H9 (cell line): ENCODE results near the gene KRT71. TPM values are rescaled to one million over a fixed set of nuclear protein-coding genes. Genes with fewer than 3 reads are reported as not detected.

ENCODE experiments used
- DNase-seq: peaks from one replicate; pipeline ENCODE4 v3.0.0-alpha.2; 2017
- H2AFZ ChIP-seq: one replicate; pipeline ENCODE4 v1.6.1; 2013; ENCODE audit warnings: mild to moderate bottlenecking, low read length, control low read depth, moderate library complexity
- H2AK5ac ChIP-seq: 2 replicates; pipeline ENCODE4 v1.6.1; 2013; ENCODE audit warnings: low read length, control low read depth, mixed read lengths; ENCODE audit not compliant: insufficient read length
- H2BK120ac ChIP-seq: one replicate; pipeline ENCODE4 v1.6.1; 2013; ENCODE audit warnings: low read depth, mild to moderate bottlenecking, low read length, control low read depth, inconsistent platforms; ENCODE audit not compliant: poor library complexity, severe bottlenecking
- H2BK12ac ChIP-seq: 2 replicates; pipeline ENCODE4 v1.6.1; 2013; ENCODE audit warnings: low read length, control low read depth, mixed read lengths, low read depth; ENCODE audit not compliant: insufficient read length
- H2BK15ac ChIP-seq: 2 replicates; pipeline ENCODE4 v1.6.1; 2013; ENCODE audit warnings: low read depth, low read length, control low read depth
- H2BK20ac ChIP-seq: one replicate; pipeline ENCODE4 v1.6.1; 2013; ENCODE audit warnings: low read depth, mild to moderate bottlenecking, low read length, control low read depth, inconsistent platforms; ENCODE audit not compliant: poor library complexity, severe bottlenecking
- H2BK5ac ChIP-seq: 2 replicates; pipeline ENCODE4 v1.6.1; 2013; ENCODE audit warnings: low read length, control low read depth, mixed read lengths; ENCODE audit not compliant: insufficient read length
- H3K14ac ChIP-seq: 2 replicates; pipeline ENCODE4 v1.6.1; 2013; ENCODE audit warnings: low read length, control low read depth; ENCODE audit not compliant: insufficient read depth
- H3K18ac ChIP-seq: 2 replicates; pipeline ENCODE4 v1.6.1; 2013; ENCODE audit warnings: low read depth, mild to moderate bottlenecking, mixed read lengths, low read length, control low read depth; ENCODE audit not compliant: insufficient read length
- H3K23ac ChIP-seq: 2 replicates; pipeline ENCODE4 v1.6.1; 2013; ENCODE audit warnings: low read length, control low read depth, mixed read lengths, low read depth; ENCODE audit not compliant: insufficient read length
- H3K23me2 ChIP-seq: 2 replicates; pipeline ENCODE4 v1.6.1; 2013; ENCODE audit warnings: low read depth, mild to moderate bottlenecking, mixed read lengths, low read length, control low read depth; ENCODE audit not compliant: insufficient read length, poor library complexity, severe bottlenecking
- H3K27ac ChIP-seq: 2 replicates; pipeline ENCODE4 v1.5.1; 2013; ENCODE audit warnings: low read length, control low read depth, mixed read lengths, low read depth; ENCODE audit not compliant: insufficient read length
- H3K27me3 ChIP-seq: 2 replicates; pipeline ENCODE4 v1.6.1; 2013; ENCODE audit warnings: low read length, control low read depth, inconsistent platforms; ENCODE audit not compliant: insufficient read depth
- H3K4ac ChIP-seq: 2 replicates; pipeline ENCODE4 v1.6.1; 2013; ENCODE audit warnings: low read depth, mild to moderate bottlenecking, control low read depth, inconsistent platforms, low read length, moderate library complexity
- H3K4me1 ChIP-seq: 2 replicates; pipeline ENCODE4 v1.6.1; 2013; ENCODE audit warnings: low read length, control low read depth, inconsistent platforms; ENCODE audit not compliant: insufficient read depth
- H3K4me2 ChIP-seq: 2 replicates; pipeline ENCODE4 v1.6.1; 2013; ENCODE audit warnings: low read length, control low read depth, mixed read lengths; ENCODE audit not compliant: insufficient read length, insufficient read depth
- H3K56ac ChIP-seq: 2 replicates; pipeline ENCODE4 v1.6.1; 2013; ENCODE audit warnings: low read depth, mild to moderate bottlenecking, mixed read lengths, low read length, control low read depth; ENCODE audit not compliant: insufficient read length
- H3K79me1 ChIP-seq: 2 replicates; pipeline ENCODE4 v1.6.1; 2013; ENCODE audit warnings: low read depth, mild to moderate bottlenecking, moderate library complexity, low read length, control low read depth, inconsistent platforms; ENCODE audit not compliant: insufficient read depth, poor library complexity, severe bottlenecking
- H3K79me2 ChIP-seq: 2 replicates; pipeline ENCODE4 v1.6.1; 2013; ENCODE audit warnings: low read length, control low read depth, inconsistent platforms; ENCODE audit not compliant: insufficient read depth
- H3K9ac ChIP-seq: 2 replicates; pipeline ENCODE4 v1.6.1; 2013; ENCODE audit warnings: low read length, control low read depth, mixed read lengths; ENCODE audit not compliant: insufficient read length; ENCODE audit errors: extremely low read depth
- H3K9me3 ChIP-seq: one replicate; pipeline ENCODE4 v1.6.1; 2013; ENCODE audit warnings: low read depth, low read length, inconsistent platforms; ENCODE audit not compliant: control insufficient read depth
- H3T11ph ChIP-seq: one replicate; pipeline ENCODE4 v1.6.1; 2013; ENCODE audit warnings: mild to moderate bottlenecking, low read length, control low read depth, inconsistent platforms
- H4K20me1 ChIP-seq: one replicate; pipeline ENCODE4 v1.6.1; 2013; ENCODE audit not compliant: control insufficient read depth, insufficient read length, insufficient read depth
- H4K5ac ChIP-seq: 2 replicates; pipeline ENCODE4 v1.6.1; 2013; ENCODE audit warnings: low read depth, mild to moderate bottlenecking, mixed read lengths, low read length, control low read depth; ENCODE audit not compliant: insufficient read length
- H4K8ac ChIP-seq: replicated peaks from 2 replicates; pipeline ENCODE4 v1.6.1; 2013; ENCODE audit warnings: low read length, control low read depth, mixed read lengths, low read depth; ENCODE audit not compliant: insufficient read length
- H4K91ac ChIP-seq: 2 replicates; pipeline ENCODE4 v1.6.1; 2013; ENCODE audit warnings: low read depth, mild to moderate bottlenecking, moderate library complexity, mixed read lengths, low read length, control low read depth; ENCODE audit not compliant: insufficient read length
- H3K27ac Mint-ChIP-seq, 3 experiments: 2 replicates in 2 of 3; 3 replicates in 1 of 3; pipeline ENCODE4 v1.8.0; 2020 to 2021; ENCODE audit warnings: mixed read lengths in 3 of 3, mild to moderate bottlenecking in 1 of 3, moderate library complexity in 1 of 3
- H3K27me3 Mint-ChIP-seq: 2 replicates; pipeline ENCODE4 v1.8.0; 2021; ENCODE audit warnings: low read depth, mild to moderate bottlenecking, moderate library complexity, mixed read lengths
- H3K36me3 Mint-ChIP-seq, 3 experiments: 2 replicates in 2 of 3; 3 replicates in 1 of 3; pipeline ENCODE4 v1.8.0; 2020 to 2021; ENCODE audit warnings: low read depth in 3 of 3, mixed read lengths in 3 of 3; ENCODE audit not compliant: insufficient read depth in 1 of 3
- H3K4me1 Mint-ChIP-seq, 2 experiments: 2 replicates each; pipeline ENCODE4 v1.8.0; 2020; ENCODE audit warnings: mixed read lengths in 2 of 2
- H3K4me3 Mint-ChIP-seq, 2 experiments: 2 replicates in 1 of 2; 3 replicates in 1 of 2; pipeline ENCODE4 v1.8.0; 2020 to 2021; ENCODE audit warnings: mild to moderate bottlenecking in 2 of 2, mixed read lengths in 2 of 2, moderate library complexity in 1 of 2
- H3K9me3 Mint-ChIP-seq, 2 experiments: 2 replicates in 1 of 2; 3 replicates in 1 of 2; pipeline ENCODE4 v1.8.0; 2020; ENCODE audit warnings: mild to moderate bottlenecking in 2 of 2, mixed read lengths in 2 of 2, moderate library complexity in 1 of 2
- WGBS: extraction: QIAGEN DNeasy Blood & Tissue Kit; methylation state at CpG from one replicate; pipeline ENCODE4 v1.1.7; 2013; ENCODE audit warnings: missing lambda C conversion rate, low lambda C conversion rate, mixed read lengths; ENCODE audit not compliant: insufficient read length; ENCODE audit errors: extremely low coverage; 5-methylcytosine and 5-hydroxymethylcytosine counted together
- total RNA-seq: library from RNA; stranded (reverse); gene quantifications from 2 replicates; pipeline ENCODE4 v1.2.1, GENCODE V29; 2021
- TF ChIP-seq, protein P1 (sequence below): fragments of 200-600 bp; sonication (generic); conservative IDR thresholded peaks from 3 replicates; pipeline ENCODE4 v1.8.0; 2021; ENCODE audit warnings: antibody characterized with exemption, mild to moderate bottlenecking

KRT71 gene
- total RNA-seq, 1 experiment from 2014 or later = not detected

DNA sequence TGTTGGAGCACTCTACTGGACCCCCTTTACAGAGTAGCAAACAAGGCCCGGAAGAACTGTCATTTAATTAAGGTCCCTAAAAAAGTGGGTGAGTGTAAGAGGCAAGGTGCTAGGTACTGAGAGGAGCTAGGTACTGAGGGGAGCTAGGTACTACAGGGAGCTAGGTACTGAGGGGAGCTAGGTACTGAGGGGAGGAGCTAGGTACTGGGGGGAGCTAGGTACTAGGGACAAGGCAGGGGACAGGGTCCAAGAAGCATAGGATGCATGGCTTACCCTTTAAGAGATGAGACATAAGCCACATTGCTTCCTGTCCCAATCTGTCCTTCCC is 37.7 kb downstream of the KRT71 start:
- no CpG with 5 or more reads among the region's 1 CpG for WGBS
- no peak overlapping the region for H4K8ac ChIP-seq
- Mint-ChIP-seq H3K4me3 (no peak overlapping the region), H3K4me1 (peaks cover 0 to 4% of the 10 kb centered on the region in 2 experiments; a peak in 3 of 4 replicates), H3K36me3 (peaks cover 0 to 7% (median 0%) of the 10 kb centered on the region in 3 experiments; a peak in 2 of 7 replicates), H3K27me3 (peaks cover 6% of the 10 kb centered on the region), H3K27ac (no peak overlapping the region), H3K9me3 (peaks cover 8 to 11% of the 10 kb centered on the region in 2 experiments)
- H3K23ac ChIP-seq = no peak overlapping the region
- H2AFZ ChIP-seq = no peak overlapping the region
- no peaks in the 10 kb centered on the region for H3K27me3 ChIP-seq
- no peak for DNase-seq
- no peak overlapping the region for H3K56ac ChIP-seq
- no peak overlapping the region for H2BK12ac ChIP-seq
- H3K27ac ChIP-seq = no peak overlapping the region
- no peak overlapping the region for H3T11ph ChIP-seq
- no peaks in the 10 kb centered on the region for H3K79me1 ChIP-seq
- no peak overlapping the region for H3K18ac ChIP-seq
- no peak overlapping the region for H3K4me2 ChIP-seq
- no peaks in the 10 kb centered on the region for H3K4me1 ChIP-seq
- no peak overlapping the region for H4K91ac ChIP-seq
- no peaks in the 10 kb centered on the region for H3K23me2 ChIP-seq
- H4K20me1 ChIP-seq = no peaks in the 10 kb centered on the region
- no peak overlapping the region for H2AK5ac ChIP-seq
- no peak overlapping the region for H2BK15ac ChIP-seq
- no peak overlapping the region for H2BK120ac ChIP-seq
- H3K79me2 ChIP-seq = no peaks in the 10 kb centered on the region
- no peak overlapping the region for H2BK5ac ChIP-seq
- no peak overlapping the region for H3K9ac ChIP-seq
- no peak overlapping the region for H3K4ac ChIP-seq
- H3K9me3 ChIP-seq = no peaks in the 10 kb centered on the region
- no peak overlapping the region for H4K5ac ChIP-seq
- TF ChIP-seq, protein P1, sequence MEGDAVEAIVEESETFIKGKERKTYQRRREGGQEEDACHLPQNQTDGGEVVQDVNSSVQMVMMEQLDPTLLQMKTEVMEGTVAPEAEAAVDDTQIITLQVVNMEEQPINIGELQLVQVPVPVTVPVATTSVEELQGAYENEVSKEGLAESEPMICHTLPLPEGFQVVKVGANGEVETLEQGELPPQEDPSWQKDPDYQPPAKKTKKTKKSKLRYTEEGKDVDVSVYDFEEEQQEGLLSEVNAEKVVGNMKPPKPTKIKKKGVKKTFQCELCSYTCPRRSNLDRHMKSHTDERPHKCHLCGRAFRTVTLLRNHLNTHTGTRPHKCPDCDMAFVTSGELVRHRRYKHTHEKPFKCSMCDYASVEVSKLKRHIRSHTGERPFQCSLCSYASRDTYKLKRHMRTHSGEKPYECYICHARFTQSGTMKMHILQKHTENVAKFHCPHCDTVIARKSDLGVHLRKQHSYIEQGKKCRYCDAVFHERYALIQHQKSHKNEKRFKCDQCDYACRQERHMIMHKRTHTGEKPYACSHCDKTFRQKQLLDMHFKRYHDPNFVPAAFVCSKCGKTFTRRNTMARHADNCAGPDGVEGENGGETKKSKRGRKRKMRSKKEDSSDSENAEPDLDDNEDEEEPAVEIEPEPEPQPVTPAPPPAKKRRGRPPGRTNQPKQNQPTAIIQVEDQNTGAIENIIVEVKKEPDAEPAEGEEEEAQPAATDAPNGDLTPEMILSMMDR = no peak
- H2BK20ac ChIP-seq = no peak overlapping the region
- H3K14ac ChIP-seq = no peak overlapping the region
